NCI-H774 (cell line): ENCODE measurements around the gene MRPS2.
"Not testable (repeated sequence)": the region's sequence is repeated elsewhere in the genome, so short reads cannot be mapped to it uniquely, and the experiment has no call there.

Experiments used
- DNase-seq: peaks from one replicate; lab custom pipeline; 2025; lab: John Stamatoyannopoulos, UW

Gene MRPS2

DNA sequence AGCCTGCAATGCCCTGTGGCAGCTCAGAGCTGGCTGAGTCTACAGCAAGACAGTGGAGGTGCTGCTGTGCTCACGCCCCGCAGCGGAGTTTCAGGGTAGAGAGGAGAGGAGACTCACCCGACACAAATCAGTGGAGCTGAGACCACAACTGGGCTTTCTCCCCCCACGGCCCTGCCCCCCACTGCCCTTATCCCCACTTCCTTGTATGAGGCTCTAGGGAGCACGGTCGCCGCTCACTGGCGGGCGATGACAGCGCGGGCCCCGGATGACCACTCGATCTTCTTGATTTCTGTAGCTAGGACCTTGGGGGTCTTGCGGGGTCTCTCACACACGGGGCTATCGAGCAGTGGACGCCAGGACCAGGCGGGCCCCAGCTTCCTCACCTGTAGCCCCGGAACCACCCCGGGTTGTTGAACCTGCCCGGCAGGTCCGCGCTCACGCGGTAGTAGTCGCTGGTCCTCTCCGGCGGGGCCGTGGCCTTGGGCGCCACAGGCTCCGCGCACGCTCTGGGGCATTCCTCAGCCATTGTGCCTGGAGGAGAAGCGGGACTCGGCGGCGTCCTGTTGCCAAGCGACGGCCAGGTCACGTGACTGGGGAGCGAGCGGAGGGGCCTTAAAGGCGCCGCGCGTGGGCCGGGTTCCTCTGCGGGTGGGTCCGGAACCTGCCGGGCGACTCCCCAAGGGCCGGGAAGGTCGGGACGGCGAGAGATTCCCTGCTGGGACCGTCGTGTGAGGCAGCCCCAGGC is 984 bp upstream of the MRPS2 start:
- DNase-seq = peak; percentile 83

DNA sequence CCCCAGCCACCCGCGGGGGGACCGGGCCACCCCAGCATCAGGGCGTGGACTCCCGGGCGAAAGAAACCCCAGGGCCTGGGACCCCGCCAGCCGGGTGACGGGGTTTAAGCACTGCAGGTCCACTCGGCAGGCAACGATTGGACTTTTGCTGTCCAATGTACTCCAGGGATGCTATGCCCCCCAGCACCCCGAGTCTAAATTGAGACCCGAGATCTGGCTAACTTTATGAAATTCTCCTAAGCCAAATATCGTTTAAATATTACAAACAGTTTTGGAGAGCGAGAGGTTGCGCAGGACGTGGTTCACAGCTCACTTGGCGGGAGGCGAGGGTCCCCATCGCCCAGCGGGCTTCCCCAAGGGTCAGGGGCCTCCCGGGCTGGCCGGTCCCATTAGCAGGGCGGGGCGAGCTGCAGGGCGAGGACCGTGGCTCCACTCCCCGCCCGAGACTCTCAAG is 384 bp upstream of the MRPS2 start:
- no peak for DNase-seq

DNA sequence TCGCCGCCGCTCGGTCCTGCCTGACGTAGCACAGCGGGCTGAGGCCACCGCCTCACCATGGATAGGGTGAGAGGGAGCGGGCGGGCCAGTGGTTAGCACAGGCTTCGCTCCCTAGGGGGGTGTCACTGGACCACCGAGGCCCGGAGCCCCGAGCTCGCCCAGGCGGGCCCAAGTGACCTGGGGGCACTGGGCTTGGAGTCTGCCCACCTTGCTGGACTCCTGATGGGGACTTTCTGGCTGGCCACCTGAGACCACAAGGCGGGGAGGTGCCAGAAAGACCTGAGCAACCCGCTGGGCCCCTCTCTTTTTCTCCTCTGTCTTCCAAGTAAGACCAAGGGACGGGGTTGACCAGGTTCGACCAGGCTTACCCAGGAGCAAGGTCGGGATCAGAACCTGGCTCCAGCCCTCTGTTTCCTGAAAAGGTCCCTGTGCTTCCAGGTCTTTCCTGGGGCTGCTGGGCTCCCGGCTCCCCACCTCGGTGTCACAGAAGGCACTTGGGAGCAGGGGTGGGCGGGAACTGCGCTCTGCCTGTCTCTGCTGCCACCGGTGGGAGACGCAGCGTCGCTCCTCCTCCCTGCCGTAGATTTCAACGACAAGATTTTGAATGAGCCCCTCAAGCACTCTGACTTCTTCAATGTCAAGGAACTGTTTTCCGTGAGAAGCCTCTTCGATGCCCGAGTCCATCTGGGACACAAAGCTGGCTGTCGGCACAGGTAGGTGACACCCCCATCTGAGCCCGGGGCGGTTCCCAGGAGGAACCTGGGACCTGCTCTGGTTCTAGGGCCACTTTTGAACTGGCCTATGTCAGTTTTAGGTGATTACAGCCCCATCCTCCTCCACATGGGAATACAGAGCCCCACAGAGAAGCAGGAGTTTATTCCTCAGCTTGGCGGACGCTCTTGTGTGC is 1.0 kb downstream of the MRPS2 start:
- no peak for DNase-seq

DNA sequence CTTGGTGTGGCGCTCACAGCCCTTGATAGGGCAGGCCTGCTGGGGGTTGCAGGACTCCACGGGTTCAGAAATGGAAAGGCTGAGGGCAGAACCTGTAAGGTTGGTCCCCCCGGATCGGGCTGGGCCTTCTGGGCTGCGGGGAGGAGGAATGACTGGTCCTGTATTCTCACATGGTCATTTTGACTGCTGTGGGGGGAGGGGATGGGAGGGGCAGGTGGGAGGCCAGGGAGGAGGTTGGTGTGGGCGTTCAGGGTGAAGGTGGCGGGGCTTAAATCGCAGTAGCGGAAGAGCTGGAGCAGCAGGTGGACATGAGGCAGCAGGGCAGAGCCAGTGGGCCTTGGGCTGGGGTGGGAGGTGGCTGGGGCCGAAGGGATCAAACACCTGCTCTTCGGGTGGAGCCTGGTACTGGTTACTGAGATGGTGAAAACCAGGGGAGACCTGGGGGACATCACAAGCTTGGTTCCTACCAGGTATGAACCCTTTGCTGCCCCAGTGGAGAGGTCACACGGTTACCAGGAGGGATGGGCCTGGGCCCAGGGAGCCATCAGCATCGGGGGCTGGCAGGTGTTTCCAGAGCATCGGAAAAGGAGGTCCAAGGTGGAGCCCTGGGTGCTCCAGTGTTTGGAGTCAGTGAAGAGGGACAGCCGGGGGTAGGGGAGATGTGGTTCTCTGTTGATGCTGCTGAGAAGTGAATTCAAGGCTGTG is 1.8 kb downstream of the MRPS2 start:
- DNase-seq = no peak

DNA sequence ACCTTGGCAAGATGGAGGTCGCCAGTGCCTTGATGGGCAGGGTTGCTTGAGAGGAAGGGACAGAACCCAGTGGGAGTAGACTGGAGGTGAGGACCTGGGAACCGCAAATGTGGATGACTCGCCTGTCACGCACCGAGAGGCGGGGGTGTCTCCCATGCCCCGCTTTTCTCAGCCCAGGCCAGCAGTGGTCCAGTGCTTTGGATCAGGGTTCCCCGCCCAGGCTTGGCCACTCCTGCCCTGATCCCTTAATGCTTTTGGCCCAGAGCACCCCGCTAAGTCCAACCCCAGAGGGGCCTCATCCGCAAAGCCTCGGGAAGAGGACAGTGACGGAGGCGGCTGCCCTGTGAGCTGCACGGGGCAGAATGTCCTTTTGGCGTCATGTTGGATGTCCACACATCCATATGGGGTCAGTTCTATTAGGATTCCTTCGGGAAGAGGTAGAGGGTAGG is 2.4 kb downstream of the MRPS2 start:
- DNase-seq = no peak

DNA sequence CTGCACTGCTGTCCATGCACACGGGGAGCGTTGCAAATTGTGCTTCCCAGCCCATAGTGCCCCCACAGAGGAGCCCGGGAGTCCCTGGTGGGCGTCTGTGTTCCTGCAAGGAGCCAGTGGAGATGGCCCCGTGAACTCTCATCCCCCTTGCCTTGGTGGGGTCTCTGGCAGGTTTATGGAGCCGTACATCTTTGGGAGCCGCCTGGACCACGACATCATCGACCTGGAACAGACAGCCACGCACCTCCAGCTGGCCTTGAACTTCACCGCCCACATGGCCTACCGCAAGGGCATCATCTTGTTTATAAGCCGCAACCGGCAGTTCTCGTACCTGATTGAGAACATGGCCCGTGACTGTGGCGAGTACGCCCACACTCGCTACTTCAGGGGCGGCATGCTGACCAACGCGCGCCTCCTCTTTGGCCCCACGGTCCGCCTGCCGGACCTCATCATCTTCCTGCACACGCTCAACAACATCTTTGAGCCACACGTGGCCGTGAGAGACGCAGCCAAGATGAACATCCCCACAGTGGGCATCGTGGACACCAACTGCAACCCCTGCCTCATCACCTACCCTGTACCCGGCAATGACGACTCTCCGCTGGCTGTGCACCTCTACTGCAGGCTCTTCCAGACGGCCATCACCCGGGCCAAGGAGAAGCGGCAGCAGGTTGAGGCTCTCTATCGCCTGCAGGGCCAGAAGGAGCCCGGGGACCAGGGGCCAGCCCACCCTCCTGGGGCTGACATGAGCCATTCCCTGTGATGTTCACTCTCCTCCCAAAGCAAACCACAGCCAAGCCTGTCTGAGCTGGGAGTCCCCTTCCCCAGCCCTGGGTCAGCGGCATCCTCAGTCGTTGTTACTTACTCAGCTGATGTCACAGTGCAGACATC is 3.1 kb downstream of the MRPS2 start:
- DNase-seq = no peak

DNA sequence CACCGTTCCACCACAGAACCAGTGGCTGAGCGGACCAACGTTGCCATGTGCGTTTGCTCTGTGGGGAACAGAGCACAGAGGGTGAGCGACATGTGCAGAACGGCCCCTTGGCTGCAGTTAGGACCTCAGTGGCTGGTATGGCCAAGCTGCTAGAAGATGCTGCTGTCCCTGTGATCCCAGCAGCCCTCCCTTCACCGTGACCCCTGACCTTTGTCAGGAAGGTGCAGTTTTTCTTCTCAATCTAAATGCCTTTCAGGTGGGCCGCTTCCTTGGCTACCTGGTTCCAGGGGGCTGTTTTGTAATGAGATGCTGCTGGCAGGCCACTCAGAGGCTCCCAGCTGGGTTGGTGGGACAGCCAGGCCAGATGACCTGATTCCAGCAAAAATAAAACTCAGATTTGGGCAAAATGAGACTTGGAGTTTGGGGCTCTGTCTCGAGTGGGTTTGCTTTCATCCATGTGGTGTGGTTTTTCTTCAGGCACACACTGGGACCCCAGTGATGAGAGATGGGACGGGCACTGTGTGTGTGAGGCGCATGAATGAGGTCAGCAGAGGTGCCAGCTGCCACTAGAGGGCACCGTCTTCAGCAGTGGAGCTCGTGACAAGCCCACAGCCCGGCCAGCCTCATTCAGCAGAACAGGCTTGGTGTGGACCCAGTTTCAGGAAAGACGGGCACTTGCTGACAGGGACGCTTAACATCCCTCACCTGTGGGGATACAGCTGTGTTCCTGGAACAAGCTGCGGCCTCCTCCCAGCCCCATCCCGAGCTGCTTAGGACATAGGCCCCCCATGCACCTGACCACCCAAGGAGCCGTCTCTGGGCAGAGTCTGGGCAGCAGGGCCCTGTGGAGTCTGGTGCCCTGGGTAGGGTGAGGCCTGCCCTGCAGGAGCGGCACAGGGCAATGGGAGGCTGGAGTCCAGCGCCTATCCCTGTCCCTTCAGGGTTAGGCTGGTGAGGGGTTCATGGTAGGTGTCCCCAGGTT is 4.1 kb downstream of the MRPS2 start:
- no peak for DNase-seq

DNA sequence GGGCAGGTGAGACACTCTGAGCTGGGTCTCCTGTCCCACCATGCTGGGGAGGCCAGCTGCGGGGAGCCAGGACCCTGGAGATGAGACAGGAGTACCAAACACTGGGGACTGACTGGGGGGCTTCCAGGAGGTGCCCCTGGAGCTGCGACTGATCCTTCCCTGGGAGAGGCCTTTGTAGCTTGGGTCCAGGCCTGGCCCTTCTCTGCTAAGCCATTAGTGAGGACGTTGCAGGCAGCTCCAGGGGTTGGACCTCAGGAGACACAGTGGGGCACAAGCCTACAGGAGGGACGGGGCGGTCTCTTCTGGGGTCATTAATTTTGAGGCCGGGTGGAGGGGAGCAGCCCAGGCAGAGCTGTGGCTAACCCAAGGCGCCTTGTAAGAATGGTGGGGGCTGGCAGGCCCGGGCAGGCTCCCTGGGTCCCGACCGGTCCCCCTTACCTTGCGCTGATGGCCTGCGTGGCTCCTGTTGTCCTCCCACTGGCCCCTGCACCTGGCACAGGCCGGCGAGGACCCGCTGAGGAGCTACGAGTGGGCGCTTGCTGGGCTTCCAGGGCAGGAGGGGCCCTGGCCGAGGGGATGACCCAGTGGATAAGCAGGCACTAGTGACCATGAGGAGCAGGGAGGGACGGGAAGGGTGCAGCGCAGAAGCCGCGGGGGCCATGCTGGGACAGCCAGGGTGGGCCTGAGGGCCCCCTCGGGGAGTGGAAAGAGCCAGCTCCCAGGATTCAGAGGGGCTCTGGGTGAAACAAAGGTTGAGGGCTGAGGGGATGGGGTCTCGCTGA is 5.1 kb downstream of the MRPS2 start:
- no peak for DNase-seq

DNA sequence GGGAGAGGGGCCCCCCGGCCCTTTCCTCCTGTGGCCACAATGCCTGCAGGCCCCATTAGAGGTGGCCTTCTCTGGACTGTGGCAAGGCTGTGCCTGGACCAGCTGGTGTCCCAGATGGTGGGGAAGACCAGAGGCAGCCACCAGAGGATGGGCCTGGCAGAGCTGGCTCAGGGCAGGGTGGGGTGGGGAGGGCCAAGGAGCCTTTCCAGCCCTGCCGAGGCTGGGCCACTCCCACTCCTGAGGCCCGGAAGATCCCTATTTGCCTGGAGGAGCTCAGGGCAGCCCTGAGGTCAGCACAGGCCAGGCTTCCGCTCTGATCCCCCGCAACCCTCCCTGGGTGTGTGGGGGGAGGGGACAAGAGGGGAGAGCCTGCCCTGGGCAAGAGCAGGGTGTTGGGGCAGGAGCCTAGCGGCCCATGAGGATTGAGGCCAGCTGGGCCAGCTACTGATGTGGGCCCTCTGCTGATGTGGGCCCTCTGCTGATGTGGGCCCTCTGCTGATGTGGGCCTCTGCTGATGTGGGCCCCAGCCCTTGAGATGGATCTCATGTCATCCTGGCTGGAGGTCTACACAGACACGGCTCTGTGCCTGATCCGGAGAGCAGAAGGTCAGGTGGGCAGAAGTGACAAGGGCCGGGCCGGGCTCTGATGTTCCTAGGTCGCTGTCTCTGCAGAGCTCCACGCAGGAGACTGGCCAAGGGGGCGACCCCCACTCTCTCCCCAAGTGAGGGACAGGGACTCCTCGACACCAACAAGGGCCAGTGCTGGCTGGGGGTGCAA is 6.0 kb downstream of the MRPS2 start:
- DNase-seq = no peak

DNA sequence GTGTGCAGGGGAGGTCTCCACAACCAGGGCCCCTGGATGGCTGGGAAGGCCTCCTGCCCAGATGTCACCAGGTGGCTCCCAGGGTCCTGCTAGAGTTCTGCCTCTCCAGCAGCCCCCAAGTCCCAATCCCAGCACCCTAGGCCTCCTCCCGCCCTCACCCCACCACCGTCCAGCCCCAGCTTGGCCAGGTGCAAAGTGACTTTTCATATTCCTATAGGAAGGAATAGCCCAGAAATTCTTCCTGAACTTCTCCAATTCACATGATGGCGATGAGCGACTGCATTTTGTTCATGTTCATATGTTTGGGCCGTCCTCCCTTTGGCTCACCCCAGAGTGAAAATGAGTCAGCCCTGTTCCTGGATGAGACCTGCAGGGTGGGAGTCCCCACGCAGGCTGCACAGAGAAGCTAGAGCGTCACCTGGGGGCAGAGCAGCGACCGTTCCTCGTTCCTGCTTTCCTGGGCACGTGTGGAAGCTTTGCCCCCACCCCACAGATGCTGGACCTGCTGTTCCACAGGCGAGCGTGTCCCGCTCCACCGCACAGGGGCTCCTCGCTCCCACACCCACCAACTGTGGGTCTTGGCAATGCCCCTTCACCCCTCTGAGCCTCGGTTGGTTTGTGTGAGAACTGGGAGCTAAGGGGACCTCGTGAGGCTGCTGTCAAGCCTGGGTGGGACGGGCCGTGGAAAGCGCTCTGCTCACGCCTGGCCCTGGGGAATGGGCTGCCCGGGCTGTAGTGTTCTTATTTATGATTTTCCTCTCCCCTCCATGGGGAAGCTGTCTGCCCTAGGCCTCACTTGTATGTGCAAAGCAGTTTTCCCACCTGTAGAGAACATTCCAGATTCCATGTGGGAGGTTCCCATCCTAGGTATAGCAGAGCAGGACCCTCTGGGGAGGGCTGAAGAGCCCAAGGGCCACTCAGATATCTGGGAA is 6.9 kb downstream of the MRPS2 start:
- no peak for DNase-seq

DNA sequence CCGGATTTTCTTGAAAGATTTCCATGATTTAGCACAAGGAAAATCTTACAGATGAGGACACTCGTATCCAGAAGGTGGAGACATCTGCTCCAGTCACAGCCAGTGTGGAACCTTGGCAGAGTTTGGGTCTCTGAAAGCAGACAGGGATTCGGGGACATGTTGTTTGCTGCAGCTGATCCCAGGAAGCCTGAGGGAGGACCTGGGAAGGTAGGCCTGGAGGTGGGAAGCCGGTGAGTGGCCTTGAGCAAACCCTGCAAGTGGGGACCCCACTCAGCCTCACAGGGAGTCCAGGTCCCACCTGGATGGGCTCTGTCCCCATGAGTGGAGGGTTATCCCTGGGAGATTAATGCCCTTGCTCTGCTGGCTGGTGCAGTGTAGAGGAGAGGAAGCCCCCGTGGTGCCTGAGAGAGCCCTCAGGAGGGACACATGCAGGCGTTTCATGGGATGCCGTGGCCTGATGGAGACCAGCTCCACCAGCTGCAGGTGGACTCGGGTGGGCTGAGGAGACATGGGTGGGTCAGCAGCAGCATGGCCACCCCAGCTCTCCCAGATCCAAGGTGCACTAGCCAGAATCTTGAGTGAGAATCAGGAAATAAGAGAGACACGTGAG is 7.8 kb downstream of the MRPS2 start:
- no peak for DNase-seq

DNA sequence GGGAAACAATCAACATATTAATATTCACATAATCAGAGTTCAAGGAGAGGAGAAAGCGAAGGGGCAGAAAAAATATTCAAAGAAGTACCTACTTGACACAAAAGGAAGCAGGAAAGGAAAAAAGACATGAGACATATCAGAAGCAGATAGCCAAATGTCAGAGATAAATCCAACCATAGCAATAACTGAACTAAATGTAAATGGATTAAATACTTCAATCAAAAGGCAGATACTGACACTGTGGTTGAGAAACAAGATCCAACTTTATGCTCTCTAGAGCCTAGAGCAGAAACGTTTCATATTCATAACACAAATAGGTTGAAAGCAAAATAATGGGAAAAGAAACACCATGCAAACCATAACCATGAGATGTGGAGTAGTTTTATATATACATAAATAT is 9.0 kb downstream of the MRPS2 start:
- no peak for DNase-seq

DNA sequence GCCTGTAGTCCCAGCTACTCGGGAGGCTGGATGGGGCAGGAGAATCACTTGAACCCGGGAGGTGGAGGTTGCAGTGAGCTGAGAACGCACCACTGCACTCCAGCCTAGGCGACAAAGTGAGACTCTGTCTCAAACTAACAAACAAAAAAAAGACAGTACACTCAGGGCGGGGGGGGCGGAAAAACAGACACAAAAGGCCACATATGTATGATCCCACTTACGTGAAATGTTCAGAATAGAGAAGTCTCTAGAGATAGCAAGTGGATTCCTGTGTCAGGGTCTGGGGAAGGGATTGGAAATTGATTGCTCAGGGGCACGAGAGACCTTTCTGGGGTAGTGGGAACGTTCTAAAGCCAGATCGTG is 11.7 kb downstream of the MRPS2 start:
- no peak for DNase-seq

DNA sequence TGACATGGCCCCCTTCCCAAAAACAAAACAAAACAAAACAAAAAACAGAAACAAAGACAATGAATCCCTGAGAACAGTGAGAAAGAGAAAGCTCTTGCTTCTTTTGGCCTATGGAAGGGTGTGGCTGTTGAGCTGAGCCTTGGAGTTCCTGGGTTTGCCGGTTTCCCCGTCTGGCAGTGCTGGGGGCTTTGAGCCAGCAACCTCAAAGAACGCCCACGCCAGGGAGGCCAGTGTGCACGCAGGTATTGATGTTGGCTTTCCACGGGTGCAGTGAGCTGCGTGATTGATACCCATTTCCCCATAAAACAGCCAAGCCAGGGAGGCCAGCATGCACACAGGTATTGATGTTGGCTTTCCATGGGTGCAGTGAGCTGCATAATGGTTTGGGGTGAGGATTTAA is 12.4 kb downstream of the MRPS2 start:
- DNase-seq = no peak

DNA sequence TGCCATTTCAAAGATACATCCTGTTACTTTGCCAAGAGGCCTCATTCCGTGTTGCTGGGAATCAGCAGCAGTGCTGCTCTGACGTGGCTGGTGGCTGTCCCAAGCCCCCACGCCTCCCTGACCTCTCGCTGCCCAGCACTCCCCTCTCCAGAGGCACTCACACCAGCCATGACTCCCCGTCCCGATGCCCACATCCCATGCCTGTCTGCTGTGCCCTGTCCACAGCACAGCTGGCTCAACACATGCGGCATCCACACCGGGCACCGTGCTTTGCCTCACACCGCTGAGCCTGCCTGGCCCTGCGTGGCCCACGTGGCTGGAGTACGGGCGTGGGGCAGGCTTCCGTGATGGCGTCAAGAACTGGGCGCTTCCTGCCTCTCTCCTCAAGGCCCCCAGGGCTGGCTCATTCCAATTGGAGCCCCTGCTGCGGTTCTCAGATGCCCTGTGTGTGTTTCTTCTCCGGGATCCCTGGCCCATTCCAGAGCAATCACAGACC is 12.9 kb downstream of the MRPS2 start:
- no peak for DNase-seq

DNA sequence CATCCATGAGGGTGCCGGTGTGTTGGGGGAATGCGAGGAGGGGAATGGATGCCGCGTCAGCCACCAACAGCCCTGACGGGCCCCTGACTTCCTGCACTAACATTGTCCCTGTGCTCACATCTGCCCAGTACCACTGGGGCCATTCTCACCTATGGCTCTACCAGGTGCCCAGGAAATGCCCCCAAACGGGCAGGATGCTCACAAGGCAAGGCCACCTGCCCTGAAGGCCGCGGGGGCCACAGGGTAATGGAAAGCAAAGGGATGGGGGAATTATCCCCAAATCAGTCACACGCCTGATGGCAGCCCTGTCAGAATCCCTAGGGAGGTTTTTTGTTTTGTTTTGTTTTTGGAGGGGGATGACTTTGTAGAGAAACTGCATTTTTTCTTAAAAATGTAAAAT is 13.4 kb downstream of the MRPS2 start:
- DNase-seq = not testable (repeated sequence)
